Endothelial cell of umbilical vein (primary cell): Measurements from ENCODE around the gene DAZL. TPM values are rescaled to one million over a fixed set of nuclear protein-coding genes. Genes with fewer than 3 reads are reported as not detected.

Experiments
- BruUV-seq: library from RNA; stranded (reverse); fragments of 400-500 nt; replicated peaks from 2 replicates; lab custom pipeline; 2021; lab: Mats Ljungman, UMichigan
- CTCF ChIA-PET: fragments of 300-600, 350-600 bp; sonication (Branson Sonifier 250); formaldehyde crosslinking; loops from one replicate; lab custom pipeline; 2021; ENCODE audit warnings: antibody characterized with exemption, inconsistent platforms; lab: Charles Lee
- POLR2A ChIA-PET: fragments of 300-600, 350-600 bp; sonication (Branson Sonifier 250); formaldehyde crosslinking; loops from one replicate; lab custom pipeline; 2021; ENCODE audit warnings: antibody characterized with exemption, inconsistent platforms; lab: Charles Lee
- DNase-seq: peaks from one replicate; pipeline ENCODE4 v3.0.0-alpha.2; 2011; ENCODE audit warnings: low read depth, low spot score
- FAIRE-seq: peaks from 2 replicates; lab custom pipeline; 2011; peaks lifted over from hg19 to GRCh38; lab: Jason Lieb, UNC
- H2AFZ ChIP-seq: 2 replicates; pipeline ENCODE4 v1.6.0; 2012; ENCODE audit warnings: low read depth, low read length, control low read depth, inconsistent platforms
- H3K27ac ChIP-seq: 2 replicates; pipeline ENCODE4 v1.5.1; 2011; ENCODE audit warnings: low read depth, mild to moderate bottlenecking, control low read depth, low read length, moderate library complexity; ENCODE audit not compliant: insufficient read depth
- H3K27me3 ChIP-seq, 2 experiments: 2 replicates each; pipeline versions ENCODE4 v1.6.0 to v1.6.1; 2011; ENCODE audit warnings: low read length in 2 of 2, mixed read lengths in 1 of 2; ENCODE audit not compliant: control insufficient read depth in 2 of 2, insufficient read depth in 2 of 2
- H3K36me3 ChIP-seq, 2 experiments: 2 replicates in 1 of 2; 3 replicates in 1 of 2; pipeline ENCODE4 v1.5.1; 2011; ENCODE audit warnings: low read length in 2 of 2, mild to moderate bottlenecking in 1 of 2, moderate library complexity in 1 of 2; ENCODE audit not compliant: control insufficient read depth in 2 of 2, insufficient read depth in 2 of 2; ENCODE audit errors: extremely low read depth in 1 of 2
- H3K4me1 ChIP-seq: 3 replicates; pipeline ENCODE4 v1.5.1; 2011; ENCODE audit warnings: mild to moderate bottlenecking, low read length; ENCODE audit not compliant: control insufficient read depth, insufficient read depth; ENCODE audit errors: extremely low read depth
- H3K4me2 ChIP-seq: 2 replicates; pipeline ENCODE4 v1.6.1; 2011; ENCODE audit warnings: low read length, control low read depth, mixed read lengths; ENCODE audit not compliant: insufficient read depth
- H3K4me3 ChIP-seq, 3 experiments: fragments of 200-600 bp in 1 of 3; sonication (generic), shearing (Covaris generic) in 1 of 3; replicated peaks in 1 of 3; 2 replicates each; pipeline ENCODE4 v1.5.1; 2011 to 2016; ENCODE audit warnings: control low read depth in 3 of 3, low read length in 3 of 3, mild to moderate bottlenecking in 2 of 3, inconsistent platforms in 1 of 3, low read depth in 1 of 3, moderate library complexity in 1 of 3; ENCODE audit not compliant: insufficient read depth in 1 of 3
- H3K79me2 ChIP-seq: 2 replicates; pipeline ENCODE4 v1.6.0; 2012; ENCODE audit warnings: low read length, inconsistent platforms; ENCODE audit not compliant: control insufficient read depth, insufficient read depth
- H3K9ac ChIP-seq: replicated peaks from 2 replicates; pipeline ENCODE3; 2011; ENCODE audit warnings: low read length, control low read depth; ENCODE audit not compliant: insufficient read depth; ENCODE audit errors: extremely low read depth
- H3K9me1 ChIP-seq: replicated peaks from 3 replicates; pipeline ENCODE4 v1.6.0; 2011; ENCODE audit warnings: mild to moderate bottlenecking, low read length; ENCODE audit not compliant: control insufficient read depth, insufficient read depth; ENCODE audit errors: extremely low read depth
- H3K9me3 ChIP-seq: replicated peaks from 2 replicates; pipeline ENCODE4 v1.5.1; 2012; ENCODE audit warnings: low read length, inconsistent platforms; ENCODE audit not compliant: control insufficient read depth, insufficient read depth
- H4K20me1 ChIP-seq: replicated peaks from 2 replicates; pipeline ENCODE3; 2011; ENCODE audit warnings: mild to moderate bottlenecking, low read length; ENCODE audit not compliant: control insufficient read depth, insufficient read depth; ENCODE audit errors: extremely low read depth
- CTCF ChIP-seq, 2 donors: IDR thresholded peaks; 1 replicate in 1 of 2; 2 replicates in 1 of 2; pipeline ENCODE4 v1.5.1; 2011; ENCODE audit warnings: low read length in 2 of 2, mild to moderate bottlenecking in 2 of 2, moderate library complexity in 2 of 2, control low read depth in 1 of 2, inconsistent platforms in 1 of 2, low read depth in 1 of 2; ENCODE audit not compliant: insufficient read depth in 1 of 2; ENCODE audit errors: extremely low read depth in 1 of 2
- EZH2 ChIP-seq: IDR thresholded peaks from 2 replicates; pipeline ENCODE4 v1.6.1; 2012; ENCODE audit warnings: borderline replicate concordance, low read depth, mild to moderate bottlenecking, moderate library complexity, low read length, inconsistent platforms; ENCODE audit not compliant: severe bottlenecking
- FOS ChIP-seq: IDR thresholded peaks from 2 replicates; pipeline ENCODE4 v1.6.1; 2011; ENCODE audit warnings: mild to moderate bottlenecking, low read length, moderate library complexity, borderline replicate concordance; ENCODE audit not compliant: insufficient read depth
- GATA2 ChIP-seq: IDR thresholded peaks from 2 replicates; pipeline ENCODE4 v1.7.0; 2011; ENCODE audit warnings: low read depth, mild to moderate bottlenecking, moderate library complexity, mixed read lengths, low read length; ENCODE audit not compliant: insufficient read length, insufficient read depth
- JUN ChIP-seq: IDR thresholded peaks from 2 replicates; pipeline ENCODE4 v1.6.1; 2011; ENCODE audit warnings: borderline replicate concordance, low read depth; ENCODE audit not compliant: insufficient read length, insufficient read depth
- MAX ChIP-seq: IDR thresholded peaks from 2 replicates; pipeline ENCODE4 v1.6.1; 2011; ENCODE audit not compliant: insufficient read depth, insufficient read length
- MYC ChIP-seq: IDR thresholded peaks from one replicate; pipeline ENCODE4 v1.6.1; 2011; ENCODE audit warnings: mild to moderate bottlenecking, low read depth, low read length
- POLR2A ChIP-seq: IDR thresholded peaks from 2 replicates; pipeline ENCODE4 v1.6.1; 2012; ENCODE audit warnings: low read depth, mild to moderate bottlenecking, control low read depth, low read length
- POLR2AphosphoS5 ChIP-seq: IDR thresholded peaks from 2 replicates; pipeline ENCODE4 v1.6.1; 2012; ENCODE audit warnings: low read depth, mild to moderate bottlenecking, control low read depth, low read length, moderate library complexity; ENCODE audit not compliant: insufficient read depth
- dilution Hi-C: fragments of 300-500 bp; cut with MboI; formaldehyde crosslinking; loops from one replicate; pipeline ENCODE4 v1.15.0; 2019; ENCODE audit warnings: low sequenced_read_pairs; ENCODE audit not compliant: extremely low pct_ligation_motif_present
- intact Hi-C: fragments of 100-400 bp; cut with micrococcal nuclease; formaldehyde crosslinking; loops from one replicate; pipeline ENCODE4 v1.10.0; 2022
- polyA plus RNA-seq, 4 experiments: library from polyadenylated mRNA; depleted of rRNA in 3 of 4; stranded (reverse) in 3 of 4; unstranded in 1 of 4; fragments of >200 nt; gene quantifications; 2 replicates each; pipeline versions ENCODE4 v1.2.1 to v1.2.3, GENCODE V29; 2011 to 2012; ENCODE audit warnings: missing spikeins in 1 of 4
- total RNA-seq: library from RNA; stranded (reverse); gene quantifications from 2 replicates; pipeline ENCODE4 v1.2.3, GENCODE V29; 2021

Gene DAZL
- total and polyA plus RNA-seq, 2 donors (not counting 3 experiments of a cell fraction or from before 2014, with no cell fraction given) = not detected

GRCh38 chr3:16632395-16632794 is 27.2 kb upstream of the DAZL start:
- FAIRE-seq = no peak
- no TSS peak for BruUV-seq
- CTCF ChIA-PET = no interaction called here

More at GRCh38 chr3:16632395-16632794, 27.2 kb upstream of the DAZL start:
- H3K36me3 ChIP-seq = no peaks in the 10 kb centered on the region
- DNase-seq = no peak
- dilution Hi-C loops = no loop called here
- H3K9ac ChIP-seq = no peak overlapping the region
- no peaks in the 10 kb centered on the region for H3K9me3 ChIP-seq
- no peaks in the 10 kb centered on the region for H4K20me1 ChIP-seq
- TF ChIP-seq CTCF (IDR thresholded peaks at IDR 0.05; ENCODE audit: extremely low read depth in 1 of 2, insufficient read depth in 1 of 2, low read depth in 1 of 2, low read length in 2 of 2) = no peak
- TF ChIP-seq FOS = no peak
- no peak for TF ChIP-seq GATA2
- TF ChIP-seq MYC = no peak
- no peak for TF ChIP-seq MAX
- no peak for TF ChIP-seq POLR2A
- no peak for TF ChIP-seq JUN
- no peak for TF ChIP-seq POLR2AphosphoS5
- no peak for TF ChIP-seq EZH2
- H3K4me2 ChIP-seq = no peak overlapping the region
- intact Hi-C loops = no loop called here
- H3K79me2 ChIP-seq = no peaks in the 10 kb centered on the region
- no peak overlapping the region for H2AFZ ChIP-seq
- H3K4me3 ChIP-seq = no peak overlapping the region
- POLR2A ChIA-PET = interaction anchor here (0.6 kb wide), 1 partner anchor 33 kb away, joined by 10 read pairs; no protein-coding TSS in a partner anchor
- H3K9me1 ChIP-seq = no peaks in the 10 kb centered on the region
- H3K4me1 ChIP-seq = no peaks in the 10 kb centered on the region
- no peak overlapping the region for H3K27ac ChIP-seq
- peaks cover 0 to 2% of the 10 kb centered on the region in 2 experiments for H3K27me3 ChIP-seq
